Smooth muscle cell (in vitro differentiated cells): ENCODE results near the gene DLGAP1. TPM values are rescaled to one million over a fixed set of nuclear protein-coding genes. Genes with fewer than 3 reads are reported as not detected.

ENCODE experiments used
- DNase-seq: peaks from one replicate; lab custom pipeline; 2025; ENCODE audit not compliant: unreplicated experiment; lab: John Stamatoyannopoulos, UW
- H2AFZ ChIP-seq: fragments of 200-600 bp; sonication (generic); 2 replicates; pipeline ENCODE4 v1.6.0; 2016; ENCODE audit warnings: antibody characterized with exemption, low read depth, mild to moderate bottlenecking
- H3F3A ChIP-seq: fragments of 200-600 bp; sonication (generic); 2 replicates; pipeline ENCODE4 v1.6.0; 2017; ENCODE audit warnings: antibody characterized with exemption, low read depth
- H3K27ac ChIP-seq: fragments of 200-600 bp; sonication (generic); 2 replicates; pipeline ENCODE4 v1.5.1; 2016; ENCODE audit warnings: low read depth, mild to moderate bottlenecking
- H3K27me3 ChIP-seq: fragments of 200-600 bp; sonication (generic); 2 replicates; pipeline ENCODE4 v1.6.1; 2016; ENCODE audit warnings: low read depth, mild to moderate bottlenecking
- H3K36me3 ChIP-seq: fragments of 200-600 bp; sonication (generic); 2 replicates; pipeline ENCODE4 v1.5.1; 2016; ENCODE audit warnings: low read depth
- H3K4me1 ChIP-seq: fragments of 200-600 bp; sonication (generic); 2 replicates; pipeline ENCODE4 v1.5.1; 2016; ENCODE audit warnings: low read depth
- H3K4me2 ChIP-seq: fragments of 200-600 bp; sonication (generic); 2 replicates; pipeline ENCODE4 v1.6.0; 2016; ENCODE audit warnings: mild to moderate bottlenecking
- H3K4me3 ChIP-seq: fragments of 200-600 bp; sonication (generic); 2 replicates; pipeline ENCODE4 v1.5.1; 2016; ENCODE audit warnings: mild to moderate bottlenecking
- H3K79me2 ChIP-seq: fragments of 200-600 bp; sonication (generic); 2 replicates; pipeline ENCODE4 v1.6.0; 2016; ENCODE audit warnings: low read depth, mild to moderate bottlenecking
- H3K9ac ChIP-seq: fragments of 200-600 bp; sonication (generic); 2 replicates; pipeline ENCODE4 v1.6.0; 2016; ENCODE audit warnings: low read depth
- H3K9me3 ChIP-seq: fragments of 200-600 bp; sonication (generic); replicated peaks from 2 replicates; pipeline ENCODE4 v1.5.1; 2016; ENCODE audit warnings: low read depth
- H4K20me1 ChIP-seq: fragments of 200-600 bp; sonication (generic); 2 replicates; pipeline ENCODE4 v1.6.0; 2016; ENCODE audit warnings: low read depth
- CTCF ChIP-seq: fragments of 200-600 bp; sonication (generic); IDR thresholded peaks from 2 replicates; pipeline ENCODE4 v1.5.1; 2017; ENCODE audit warnings: borderline replicate concordance, mild to moderate bottlenecking, antibody characterized with exemption; ENCODE audit not compliant: insufficient read depth, poor library complexity, severe bottlenecking
- WGBS: methylation state at CpG from one replicate; pipeline ENCODE4 v1.1.7; 2016; ENCODE audit warnings: low lambda C conversion rate; 5-methylcytosine and 5-hydroxymethylcytosine counted together
- polyA plus RNA-seq: library from polyadenylated mRNA; unstranded; fragments of >200 nt; fragmentation: Nextera tagmentation; extraction: Ambion mirVana; gene quantifications from 2 replicates; pipeline ENCODE4 v1.2.1, GENCODE V29; 2016
- total RNA-seq: library from RNA; depleted of rRNA; stranded (reverse); fragments of >200 nt; gene quantifications from 2 replicates; pipeline ENCODE4 v1.2.3, GENCODE V29; 2014

DLGAP1 gene
- total and polyA plus RNA-seq, 2 experiments from 2014 or later: 2.6 to 11.3 TPM

GRCh38 chr18:4119813-4120212, 335.3 kb downstream of the DLGAP1 start:
- Histone ChIP-seq H3K27ac (no peak overlapping the region), H4K20me1 (no peaks in the 10 kb centered on the region), H3K9me3 (no peaks in the 10 kb centered on the region), H3F3A (no peaks in the 10 kb centered on the region), H3K4me1 (peaks cover 18% of the 10 kb centered on the region), H3K36me3 (no peaks in the 10 kb centered on the region), H3K4me2 (no peak overlapping the region), H3K9ac (no peak overlapping the region), H3K27me3 (no peaks in the 10 kb centered on the region), H3K79me2 (no peaks in the 10 kb centered on the region), H3K4me3 (no peak overlapping the region), H2AFZ (no peak overlapping the region)
- TF ChIP-seq CTCF: no peak
- WGBS: 50% methylated on average over 1 of the region's 1 CpG
- no peak for DNase-seq

- no peak overlapping the region for H3K27ac ChIP-seq
- H3F3A ChIP-seq: no peaks in the 10 kb centered on the region
- no peaks in the 10 kb centered on the region for H3K79me2 ChIP-seq
- H3K4me1 ChIP-seq: peaks cover 18% of the 10 kb centered on the region
- H3K4me2 ChIP-seq: no peak overlapping the region
- H3K27me3 ChIP-seq: no peaks in the 10 kb centered on the region
- H3K36me3 ChIP-seq: no peaks in the 10 kb centered on the region
- no peak for TF ChIP-seq CTCF
- H3K4me3 ChIP-seq: no peak overlapping the region
- WGBS: 48% methylated on average over 7 of the region's 7 CpGs
- DNase-seq: no peak
- no peaks in the 10 kb centered on the region for H4K20me1 ChIP-seq
- H3K9me3 ChIP-seq: no peaks in the 10 kb centered on the region
- no peak overlapping the region for H2AFZ ChIP-seq
- no peak overlapping the region for H3K9ac ChIP-seq
Observed at GRCh38 chr18:4119127-4119648, 335.9 kb downstream of the DLGAP1 start.

GRCh38 chr18:4108016-4108415, 347.1 kb downstream of the DLGAP1 start:
- WGBS: 0% methylated on average over 1 of the region's 1 CpG
- DNase-seq: no peak
- Histone ChIP-seq H3F3A (no peaks in the 10 kb centered on the region), H3K4me1 (peaks cover 15% of the 10 kb centered on the region), H3K4me2 (no peak overlapping the region), H3K27ac (no peak overlapping the region), H4K20me1 (no peaks in the 10 kb centered on the region), H3K36me3 (no peaks in the 10 kb centered on the region), H3K4me3 (no peak overlapping the region), H3K9ac (no peak overlapping the region), H3K79me2 (no peaks in the 10 kb centered on the region), H3K27me3 (no peaks in the 10 kb centered on the region), H3K9me3 (no peaks in the 10 kb centered on the region), H2AFZ (no peak overlapping the region)
- no peak for TF ChIP-seq CTCF

GRCh38 chr18:4107049-4107467, 348.0 kb downstream of the DLGAP1 start:
- no peaks in the 10 kb centered on the region for H3K9me3 ChIP-seq
- no peaks in the 10 kb centered on the region for H3F3A ChIP-seq
- peak overlapping the region; percentile 29 for H2AFZ ChIP-seq
- no peaks in the 10 kb centered on the region for H3K79me2 ChIP-seq
- 40% methylated on average over 12 of the region's 12 CpGs for WGBS
- no peaks in the 10 kb centered on the region for H3K27me3 ChIP-seq
- peaks cover 15% of the 10 kb centered on the region for H3K4me1 ChIP-seq
- H3K4me2 ChIP-seq: peak overlapping the region; percentile 24
- no peaks in the 10 kb centered on the region for H4K20me1 ChIP-seq
- DNase-seq: no peak
- no peaks in the 10 kb centered on the region for H3K36me3 ChIP-seq
- H3K4me3 ChIP-seq: no peak overlapping the region
- H3K9ac ChIP-seq: no peak overlapping the region
- no peak for TF ChIP-seq CTCF
- no peak overlapping the region for H3K27ac ChIP-seq
